Measurements from ENCODE around the gene BAZ1A. TPM values are rescaled to one million over a fixed set of nuclear protein-coding genes. Genes with fewer than 3 reads are reported as not detected.

The BAZ1A gene
- total and polyA plus RNA-seq, 12 donors = 3.8 to 14.5 (median 5.2) TPM

DNA sequence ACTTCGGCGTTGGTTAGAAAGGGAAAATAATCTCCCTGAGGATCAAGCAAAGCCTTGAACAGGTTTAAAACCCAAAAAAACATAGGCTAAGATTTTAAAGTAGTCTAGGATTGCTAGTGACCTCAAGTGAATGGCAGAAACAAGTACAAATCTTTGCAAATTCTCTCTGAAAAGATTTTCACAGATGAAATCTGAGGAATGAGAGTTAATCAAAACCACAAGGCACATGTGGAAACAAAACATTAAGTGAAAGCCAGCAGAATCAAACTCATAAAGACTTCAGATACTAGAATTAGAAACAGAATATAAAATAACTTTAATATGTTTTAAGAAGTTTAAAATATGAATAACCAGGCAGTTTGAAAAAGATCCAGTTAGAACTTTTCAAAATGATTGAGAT is 108.6 kb downstream of the BAZ1A start:
- Histone ChIP-seq H3K4me1 (no peaks in the 10 kb centered on the region), H3K36me3 (peaks cover 0 to 96% (median 18%) of the 10 kb centered on the region in 9 donors)
- 83 to 93% methylated on average over 2 of the region's 2 CpGs for WGBS, 2 donors

DNA sequence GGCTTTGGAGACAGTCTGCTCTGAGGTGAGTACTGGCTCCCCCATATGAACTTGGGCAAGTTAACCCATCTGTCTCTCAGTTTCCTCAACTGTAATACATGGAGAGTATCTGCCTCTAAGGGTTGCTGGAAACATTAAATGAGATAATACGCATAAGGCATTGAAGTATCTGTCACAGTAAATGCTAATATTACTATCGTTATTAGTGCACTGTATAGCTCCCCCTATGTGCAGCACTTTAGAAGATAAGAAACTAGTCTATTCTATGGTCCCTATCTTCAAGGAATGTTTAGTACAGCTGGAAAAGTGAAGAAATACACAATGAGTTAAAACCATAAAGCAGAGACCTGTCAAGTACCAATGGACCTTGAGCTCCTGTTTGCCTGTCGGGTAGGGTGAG is 109.1 kb downstream of the BAZ1A start:
- DNase-seq (no peak), ATAC-seq (no peak)
- intact Hi-C loops (cut with DNase I) = no loop called here
- TF ChIP-seq, protein P1, sequence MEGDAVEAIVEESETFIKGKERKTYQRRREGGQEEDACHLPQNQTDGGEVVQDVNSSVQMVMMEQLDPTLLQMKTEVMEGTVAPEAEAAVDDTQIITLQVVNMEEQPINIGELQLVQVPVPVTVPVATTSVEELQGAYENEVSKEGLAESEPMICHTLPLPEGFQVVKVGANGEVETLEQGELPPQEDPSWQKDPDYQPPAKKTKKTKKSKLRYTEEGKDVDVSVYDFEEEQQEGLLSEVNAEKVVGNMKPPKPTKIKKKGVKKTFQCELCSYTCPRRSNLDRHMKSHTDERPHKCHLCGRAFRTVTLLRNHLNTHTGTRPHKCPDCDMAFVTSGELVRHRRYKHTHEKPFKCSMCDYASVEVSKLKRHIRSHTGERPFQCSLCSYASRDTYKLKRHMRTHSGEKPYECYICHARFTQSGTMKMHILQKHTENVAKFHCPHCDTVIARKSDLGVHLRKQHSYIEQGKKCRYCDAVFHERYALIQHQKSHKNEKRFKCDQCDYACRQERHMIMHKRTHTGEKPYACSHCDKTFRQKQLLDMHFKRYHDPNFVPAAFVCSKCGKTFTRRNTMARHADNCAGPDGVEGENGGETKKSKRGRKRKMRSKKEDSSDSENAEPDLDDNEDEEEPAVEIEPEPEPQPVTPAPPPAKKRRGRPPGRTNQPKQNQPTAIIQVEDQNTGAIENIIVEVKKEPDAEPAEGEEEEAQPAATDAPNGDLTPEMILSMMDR (IDR thresholded peaks at IDR 0.05) = no peak
- WGBS, 2 donors = 94% methylated on average over 3 of the region's 3 CpGs
- Histone ChIP-seq H3K27me3 (no peaks in the 10 kb centered on the region), H3K36me3 (peaks cover 0 to 96% (median 24%) of the 10 kb centered on the region in 9 donors), H3K4me1 (no peaks in the 10 kb centered on the region), H3K9me3 (no peaks in the 10 kb centered on the region), H3K27ac (no peak overlapping the region), H3K4me3 (no peak overlapping the region)

More for the DNA sequence above, 108.6 kb downstream of the BAZ1A start:
- H3K27me3 ChIP-seq = no peaks in the 10 kb centered on the region
- intact Hi-C loops (cut with DNase I) = no loop called here
- H3K27ac ChIP-seq = no peak overlapping the region
- H3K4me3 ChIP-seq = no peak overlapping the region
- TF ChIP-seq, protein P1 (IDR thresholded peaks at IDR 0.05) = no peak
- ATAC-seq = no peak
- no peak for DNase-seq
- H3K9me3 ChIP-seq = no peaks in the 10 kb centered on the region

DNA sequence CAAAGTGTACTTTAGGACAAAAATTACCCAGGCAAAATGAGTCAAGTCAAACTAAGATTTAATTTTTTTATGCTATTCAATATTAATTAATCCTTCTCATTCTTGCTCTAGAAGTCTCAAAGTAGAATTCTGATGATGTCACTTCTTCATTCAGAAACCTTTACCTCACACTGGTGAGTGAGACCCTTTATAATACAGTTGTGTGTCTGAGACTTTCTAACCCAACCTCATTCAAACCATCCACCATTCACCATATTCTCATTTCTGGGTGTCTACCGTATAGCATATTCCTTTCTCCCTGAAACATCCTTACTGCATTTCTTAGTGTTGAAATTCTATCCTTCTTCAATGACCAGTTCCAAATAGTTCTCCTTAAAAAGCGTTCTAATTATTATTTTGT is 119.9 kb downstream of the BAZ1A start:
- TF ChIP-seq, protein P1 (IDR thresholded peaks at IDR 0.05) = no peak
- Histone ChIP-seq H3K27ac (no peak overlapping the region), H3K27me3 (no peaks in the 10 kb centered on the region), H3K4me1 (no peaks in the 10 kb centered on the region), H3K36me3 (peaks cover 0 to 94% (median 10%) of the 10 kb centered on the region in 9 donors), H3K4me3 (no peak overlapping the region), H3K9me3 (no peaks in the 10 kb centered on the region)
- WGBS, 2 donors = 97 to 98% methylated on average over 2 of the region's 2 CpGs
- DNase-seq = no peak
- intact Hi-C loops (cut with DNase I) = no loop called here
- ATAC-seq = no peak

DNA sequence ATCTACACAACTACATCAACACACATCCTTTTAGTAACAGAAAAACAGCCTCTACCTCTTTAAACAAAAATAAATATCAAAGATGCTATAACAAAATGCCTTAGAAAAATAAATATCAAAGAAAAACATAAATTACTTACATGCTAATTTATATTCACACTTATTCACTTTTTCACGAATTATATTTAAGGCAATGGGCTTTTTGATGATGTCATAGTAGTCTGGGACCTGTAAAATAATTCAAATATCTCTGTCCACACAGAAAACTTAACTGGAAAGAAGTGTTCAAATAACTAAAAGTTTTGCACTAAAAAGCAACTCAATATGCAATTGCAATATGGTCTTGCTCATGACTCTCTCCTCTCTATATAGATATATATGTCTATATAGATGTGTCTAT is 120.5 kb downstream of the BAZ1A start:
- intact Hi-C loops (cut with DNase I) = no loop called here
- H3K36me3 ChIP-seq = peaks cover 0 to 88% (median 10%) of the 10 kb centered on the region in 9 donors
- no peak for DNase-seq
- no peak overlapping the region for H3K4me3 ChIP-seq
- no peaks in the 10 kb centered on the region for H3K4me1 ChIP-seq
- ATAC-seq = no peak
- WGBS, 2 donors = 94 to 98% methylated on average over 1 of the region's 1 CpG
- no peaks in the 10 kb centered on the region for H3K27me3 ChIP-seq
- H3K9me3 ChIP-seq = no peaks in the 10 kb centered on the region
- H3K27ac ChIP-seq = no peak overlapping the region
- TF ChIP-seq, protein P1 (IDR thresholded peaks at IDR 0.05) = no peak
